DOHH2 (cell line): ENCODE measurements around the gene AKAP8L.
"Not testable (repeated sequence)": the region's sequence is repeated elsewhere in the genome, so short reads cannot be mapped to it uniquely, and the experiment has no call there.

Source experiments
- H3F3A ChIP-seq: fragments of 200-600 bp; sonication (generic), shearing (Covaris generic); 2 replicates; pipeline ENCODE4 v1.6.0; 2016; ENCODE audit warnings: antibody characterized with exemption, mild to moderate bottlenecking; ENCODE audit not compliant: control insufficient read depth, insufficient read depth
- H3K27ac ChIP-seq: fragments of 200-600 bp; sonication (generic); 2 replicates; pipeline ENCODE4 v1.5.1; 2014; ENCODE audit warnings: low read depth, mild to moderate bottlenecking, low read length, moderate library complexity
- H3K27me3 ChIP-seq: fragments of 200-600 bp; sonication (generic); 2 replicates; pipeline ENCODE4 v1.6.1; 2014; ENCODE audit warnings: mild to moderate bottlenecking, low read length, mixed read lengths; ENCODE audit not compliant: control insufficient read depth
- H3K36me3 ChIP-seq: fragments of 200-600 bp; sonication (generic); 2 replicates; pipeline ENCODE4 v1.6.1; 2014; ENCODE audit warnings: mild to moderate bottlenecking, low read length, moderate library complexity, mixed read lengths; ENCODE audit not compliant: control insufficient read depth
- H3K4me1 ChIP-seq: fragments of 200-600 bp; sonication (generic); 2 replicates; pipeline ENCODE4 v1.6.1; 2014; ENCODE audit warnings: mild to moderate bottlenecking, low read length, mixed read lengths; ENCODE audit not compliant: control insufficient read depth
- H3K4me2 ChIP-seq: fragments of 200-600 bp; sonication (generic); 2 replicates; pipeline ENCODE4 v1.6.0; 2014; ENCODE audit warnings: mild to moderate bottlenecking, low read length, moderate library complexity
- H3K4me3 ChIP-seq: fragments of 200-600 bp; sonication (generic); 2 replicates; pipeline ENCODE4 v1.5.1; 2014; ENCODE audit warnings: mild to moderate bottlenecking, low read length, mixed read lengths
- H3K79me2 ChIP-seq: fragments of 200-600 bp; sonication (generic); 2 replicates; pipeline ENCODE4 v1.6.1; 2014; ENCODE audit warnings: mild to moderate bottlenecking, low read length, mixed read lengths; ENCODE audit not compliant: control insufficient read depth
- H3K9me2 ChIP-seq: fragments of 200-600 bp; sonication (generic); replicated peaks from 2 replicates; pipeline ENCODE4 v1.6.1; 2014; ENCODE audit warnings: mild to moderate bottlenecking, low read length, mixed read lengths; ENCODE audit not compliant: control insufficient read depth
- H3K9me3 ChIP-seq: fragments of 200-600 bp; sonication (generic); 2 replicates; pipeline ENCODE4 v1.6.1; 2014; ENCODE audit warnings: antibody characterized with exemption, low read length, mixed read lengths; ENCODE audit not compliant: control insufficient read depth, insufficient read depth
- H4K20me1 ChIP-seq: fragments of 200-600 bp; sonication (generic); 2 replicates; pipeline ENCODE4 v1.6.0; 2014; ENCODE audit warnings: low read depth, mild to moderate bottlenecking, antibody characterized with exemption, low read length, moderate library complexity; ENCODE audit not compliant: control insufficient read depth, insufficient read depth
- CTCF ChIP-seq: fragments of 200-600 bp; sonication (generic); IDR thresholded peaks from one replicate; pipeline ENCODE4 v1.5.1; 2014; ENCODE audit warnings: antibody characterized with exemption, mild to moderate bottlenecking, low read depth, low read length; ENCODE audit not compliant: poor library complexity, severe bottlenecking
- EZH2phosphoT487 ChIP-seq: fragments of 200-600 bp; sonication (generic); IDR thresholded peaks from 2 replicates; pipeline ENCODE4 v1.6.1; 2017; ENCODE audit warnings: borderline replicate concordance, mild to moderate bottlenecking, antibody characterized with exemption, low read length, moderate library complexity, mixed read lengths

AKAP8L gene

GRCh38 chr19:15412832-15413231, 6.0 kb downstream of the AKAP8L start:
- Histone ChIP-seq H3K79me2 (peaks cover 100% of the 10 kb centered on the region), H3K36me3 (peaks cover 68% of the 10 kb centered on the region), H4K20me1 (peaks cover 15% of the 10 kb centered on the region; the same call in 1 of the 2 replicates), H3F3A (no peaks in the 10 kb centered on the region), H3K9me3 (no peaks in the 10 kb centered on the region), H3K9me2 (no peaks in the 10 kb centered on the region), H3K4me1 (peaks cover 18% of the 10 kb centered on the region), H3K4me3 (no peak overlapping the region), H3K27me3 (no peaks in the 10 kb centered on the region), H3K27ac (no peak overlapping the region), H3K4me2 (no peak overlapping the region)
- TF ChIP-seq CTCF (no peak), EZH2phosphoT487 (no peak)

- H3K27me3 ChIP-seq, H3K9me2 ChIP-seq, H4K20me1 ChIP-seq, H3K4me3 ChIP-seq, H3F3A ChIP-seq, H3K4me2 ChIP-seq, H3K9me3 ChIP-seq, H3K27ac ChIP-seq, H3K4me1 ChIP-seq: not testable (repeated sequence)
- Histone ChIP-seq H3K36me3 (peaks cover 67% of the 10 kb centered on the region), H3K79me2 (peaks cover 100% of the 10 kb centered on the region)
Measured at GRCh38 chr19:15411351-15411750, 7.4 kb downstream of the AKAP8L start.

- no peak overlapping the region for H3K4me3 ChIP-seq
- peaks cover 83% of the 10 kb centered on the region for H3K36me3 ChIP-seq
- no peaks in the 10 kb centered on the region for H3K9me3 ChIP-seq
- peaks cover 10% of the 10 kb centered on the region; the same call in 1 of the 2 replicates for H4K20me1 ChIP-seq
- TF ChIP-seq CTCF (no peak), EZH2phosphoT487 (no peak)
- peaks cover 7% of the 10 kb centered on the region; the same call in 1 of the 2 replicates for H3K4me1 ChIP-seq
- H3K27ac ChIP-seq, result no peak overlapping the region
- no peaks in the 10 kb centered on the region for H3F3A ChIP-seq
- H3K79me2 ChIP-seq, result peaks cover 81% of the 10 kb centered on the region
- no peaks in the 10 kb centered on the region for H3K9me2 ChIP-seq
- H3K4me2 ChIP-seq, result no peak overlapping the region
- no peaks in the 10 kb centered on the region for H3K27me3 ChIP-seq
Measured at GRCh38 chr19:15404780-15405211, 14.0 kb downstream of the AKAP8L start.

GRCh38 chr19:15404097-15404779, 14.6 kb downstream of the AKAP8L start:
- Histone ChIP-seq H3K27ac (no peak overlapping the region), H4K20me1 (peaks cover 10% of the 10 kb centered on the region; the same call in 1 of the 2 replicates), H3K27me3 (no peaks in the 10 kb centered on the region), H3K4me2 (no peak overlapping the region), H3K79me2 (peaks cover 75% of the 10 kb centered on the region), H3F3A (no peaks in the 10 kb centered on the region), H3K9me3 (no peaks in the 10 kb centered on the region), H3K4me1 (peaks cover 7% of the 10 kb centered on the region; the same call in 1 of the 2 replicates), H3K9me2 (no peaks in the 10 kb centered on the region), H3K36me3 (peaks cover 83% of the 10 kb centered on the region), H3K4me3 (no peak overlapping the region)
- TF ChIP-seq EZH2phosphoT487, result no peak
- TF ChIP-seq CTCF, result no peak
